ENCODE data around the gene TMEM270. TPM values are rescaled to one million over a fixed set of nuclear protein-coding genes. Genes with fewer than 3 reads are reported as not detected.

TMEM270 gene
- total and polyA plus RNA-seq, 2 donors (not counting 1 experiment from before 2014, with no cell fraction given) = not detected

DNA sequence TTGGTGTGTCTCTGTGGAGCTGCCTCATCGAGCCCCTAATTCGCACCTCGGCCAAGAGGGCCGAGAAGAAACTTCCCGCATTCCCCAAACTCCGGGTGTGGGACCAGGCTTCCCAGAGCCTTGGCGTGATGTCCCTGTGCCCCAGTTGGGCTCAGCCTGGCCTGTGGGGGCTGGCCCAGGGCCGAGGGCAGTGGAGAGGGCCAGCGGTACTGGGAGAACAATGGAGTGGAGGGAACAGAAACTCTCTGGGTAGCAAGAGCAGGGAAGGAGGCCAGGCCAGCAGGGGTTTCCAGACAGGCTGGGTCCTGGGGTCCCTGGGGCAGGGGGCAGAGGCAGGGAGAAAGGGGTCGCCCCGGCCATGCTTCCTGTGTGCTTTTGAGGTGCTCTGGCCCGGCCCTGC lies 16.0 kb downstream of the TMEM270 start:
- no peak overlapping the region for H3K27ac Mint-ChIP-seq
- no peak for DNase-seq
- Histone ChIP-seq H3K9me3 (ENCODE audit: control extremely low read depth in 1 of 3, control insufficient read depth in 2 of 3, insufficient read depth in 1 of 3, low read length in 2 of 3) (no peaks in the 10 kb centered on the region), H3K4me2 (replicated peaks; ENCODE audit: low read depth, low read length, poor library complexity, severe bottlenecking) (no peak overlapping the region), H3K27ac (ENCODE audit: low read length in 2 of 2) (no peak overlapping the region), H2AFZ (ENCODE audit: insufficient read depth, low read depth, low read length, poor library complexity, severe bottlenecking) (no peak overlapping the region), H3K4me3 (ENCODE audit: control extremely low read depth in 1 of 5, extremely low read depth in 1 of 5, insufficient read depth in 1 of 5, low read depth in 2 of 5, low read length in 4 of 5) (no peak overlapping the region), H4K20me1 (ENCODE audit: control insufficient read depth, insufficient read depth, low read length, poor library complexity, severe bottlenecking) (no peaks in the 10 kb centered on the region), H3K36me3 (replicated peaks in 1 of 2; ENCODE audit: control extremely low read depth in 1 of 2, control insufficient read depth in 1 of 2, extremely low read depth in 1 of 2, insufficient read depth in 2 of 2, low read length in 1 of 2) (no peaks in the 10 kb centered on the region), H3K9ac (ENCODE audit: low read length) (no peak overlapping the region), H3K27me3 (replicated peaks in 1 of 4; ENCODE audit: control extremely low read depth in 1 of 4, control insufficient read depth in 3 of 4, insufficient read depth in 4 of 4, low read length in 3 of 4) (peaks cover 0 to 11% (median 0%) of the 10 kb centered on the region in 4 experiments), H3K79me2 (ENCODE audit: control insufficient read depth, insufficient read depth, low read length) (no peaks in the 10 kb centered on the region), H3K4me1 (ENCODE audit: control insufficient read depth in 2 of 2, insufficient read depth in 2 of 2, low read length in 2 of 2) (no peaks in the 10 kb centered on the region)
- no peaks in the 10 kb centered on the region for H3K4me1 Mint-ChIP-seq
- H3K27me3 Mint-ChIP-seq = peaks cover 9% of the 10 kb centered on the region
- ChIA-PET CTCF (no interaction called here), POLR2A (no interaction called here)
- TF ChIP-seq EZH2 (IDR thresholded peaks at IDR 0.05; ENCODE audit: borderline replicate concordance, insufficient read depth, low read depth, low read length, poor library complexity, severe bottlenecking) (no peak), CTCF (IDR thresholded peaks at IDR 0.05) (no peak)
- WGBS (ENCODE audit: insufficient coverage) = 95% methylated on average over 12 of the region's 12 CpGs
- no peaks in the 10 kb centered on the region for H3K9me3 Mint-ChIP-seq (ENCODE audit: insufficient read depth)
- ATAC-seq (ENCODE audit: low read depth) = no peak
- H3K4me3 Mint-ChIP-seq = no peak overlapping the region
- intact Hi-C loops (cut with micrococcal nuclease) = no loop called here

GRCh38 chr7:73879977-73880681 lies 19.2 kb downstream of the TMEM270 start:
- H3K4me1 Mint-ChIP-seq = no peaks in the 10 kb centered on the region
- POLR2A ChIA-PET = no interaction called here
- H3K4me2 ChIP-seq (replicated peaks; ENCODE audit: low read depth, low read length, poor library complexity, severe bottlenecking) = no peak overlapping the region
- TF ChIP-seq EZH2 (IDR thresholded peaks at IDR 0.05; ENCODE audit: borderline replicate concordance, insufficient read depth, low read depth, low read length, poor library complexity, severe bottlenecking) (no peak), CTCF (IDR thresholded peaks at IDR 0.05) (no peak)
- H3K79me2 ChIP-seq (ENCODE audit: control insufficient read depth, insufficient read depth, low read length) = no peaks in the 10 kb centered on the region
- H3K9ac ChIP-seq (ENCODE audit: low read length) = no peak overlapping the region
- 95% methylated on average over 17 of the region's 18 CpGs for WGBS (ENCODE audit: insufficient coverage)
- H3K4me3 Mint-ChIP-seq = no peak overlapping the region
- intact Hi-C loops (cut with micrococcal nuclease) = no loop called here
- peaks cover 17% of the 10 kb centered on the region for H3K27me3 Mint-ChIP-seq
- H3K27ac ChIP-seq (ENCODE audit: low read length in 2 of 2) = no peak overlapping the region
- CTCF ChIA-PET = no interaction called here
- no peak for ATAC-seq (ENCODE audit: low read depth)
- H4K20me1 ChIP-seq (ENCODE audit: control insufficient read depth, insufficient read depth, low read length, poor library complexity, severe bottlenecking) = no peaks in the 10 kb centered on the region
- H2AFZ ChIP-seq (ENCODE audit: insufficient read depth, low read depth, low read length, poor library complexity, severe bottlenecking) = no peak overlapping the region
- no peaks in the 10 kb centered on the region for H3K36me3 ChIP-seq (replicated peaks in 1 of 2; ENCODE audit: control extremely low read depth in 1 of 2, control insufficient read depth in 1 of 2, extremely low read depth in 1 of 2, insufficient read depth in 2 of 2, low read length in 1 of 2)
- no peak overlapping the region for H3K4me3 ChIP-seq (ENCODE audit: control extremely low read depth in 1 of 5, extremely low read depth in 1 of 5, insufficient read depth in 1 of 5, low read depth in 2 of 5, low read length in 4 of 5)
- H3K9me3 Mint-ChIP-seq (ENCODE audit: insufficient read depth) = no peaks in the 10 kb centered on the region
- H3K9me3 ChIP-seq (ENCODE audit: control extremely low read depth in 1 of 3, control insufficient read depth in 2 of 3, insufficient read depth in 1 of 3, low read length in 2 of 3) = no peaks in the 10 kb centered on the region
- no peak for DNase-seq
- no peaks in the 10 kb centered on the region for H3K4me1 ChIP-seq (ENCODE audit: control insufficient read depth in 2 of 2, insufficient read depth in 2 of 2, low read length in 2 of 2)
- H3K27me3 ChIP-seq (replicated peaks in 1 of 4; ENCODE audit: control extremely low read depth in 1 of 4, control insufficient read depth in 3 of 4, insufficient read depth in 4 of 4, low read length in 3 of 4) = peaks cover 0 to 20% (median 0%) of the 10 kb centered on the region in 4 experiments
- H3K27ac Mint-ChIP-seq = no peak overlapping the region

All from B cell (primary cell).